ENCODE results near the gene TREML1.

- TF ChIP-seq CTCF (IDR thresholded peaks at IDR 0.05) (peak in 4 of 6 experiments; percentile 58 to 76 (median 66)), POLR2A (IDR thresholded peaks at IDR 0.05) (no peak)
These were observed 28.2 kb upstream of the TREML1 start for GRCh38 chr6:41182069-41183034.
